GM19455 (cell line): ENCODE results near the gene TSR1.

Source experiments
- ATAC-seq: cut with Tn5 transposase; IDR thresholded peaks from one replicate; pipeline ENCODE4 v1.9.1; 2021; ENCODE audit not compliant: unreplicated experiment

The TSR1 gene

DNA sequence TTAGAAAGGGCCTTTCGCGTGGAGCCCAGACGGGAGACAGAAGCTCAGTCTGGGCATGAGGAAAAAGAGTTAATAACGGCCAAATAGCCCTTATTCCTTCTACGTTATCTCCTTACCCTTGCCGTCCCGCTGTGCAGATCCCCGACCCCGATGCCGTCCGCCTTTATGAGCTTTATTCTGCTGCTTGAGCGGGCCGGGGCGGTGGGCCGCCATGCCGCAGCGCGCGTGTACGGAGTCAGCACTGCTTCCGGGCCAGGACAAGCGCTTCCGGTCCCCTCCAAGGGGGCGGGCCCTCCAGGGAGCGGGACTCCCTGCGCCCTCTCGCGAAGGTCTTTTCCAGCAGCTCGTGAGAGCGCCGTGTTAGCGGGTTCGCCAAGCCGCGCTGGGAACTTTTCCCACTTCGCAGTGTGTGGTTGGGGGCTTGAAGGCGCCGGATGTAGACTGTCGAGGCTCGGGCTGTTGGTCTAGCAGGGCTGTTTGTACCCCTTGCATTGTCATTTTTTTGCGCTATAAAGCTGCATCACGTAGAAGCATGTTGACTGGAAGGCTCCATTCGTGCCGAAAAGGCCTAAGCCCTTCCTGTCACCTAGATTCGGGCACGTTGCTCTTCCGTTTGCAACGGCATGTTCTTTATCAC lies at the start of gene TSR1:
TSR1 (minus strand) TSS at position 243 of the 637 bp plus-strand sequence; CDS start at position 213, 30 bp downstream.
- ATAC-seq: peak; percentile 84

DNA sequence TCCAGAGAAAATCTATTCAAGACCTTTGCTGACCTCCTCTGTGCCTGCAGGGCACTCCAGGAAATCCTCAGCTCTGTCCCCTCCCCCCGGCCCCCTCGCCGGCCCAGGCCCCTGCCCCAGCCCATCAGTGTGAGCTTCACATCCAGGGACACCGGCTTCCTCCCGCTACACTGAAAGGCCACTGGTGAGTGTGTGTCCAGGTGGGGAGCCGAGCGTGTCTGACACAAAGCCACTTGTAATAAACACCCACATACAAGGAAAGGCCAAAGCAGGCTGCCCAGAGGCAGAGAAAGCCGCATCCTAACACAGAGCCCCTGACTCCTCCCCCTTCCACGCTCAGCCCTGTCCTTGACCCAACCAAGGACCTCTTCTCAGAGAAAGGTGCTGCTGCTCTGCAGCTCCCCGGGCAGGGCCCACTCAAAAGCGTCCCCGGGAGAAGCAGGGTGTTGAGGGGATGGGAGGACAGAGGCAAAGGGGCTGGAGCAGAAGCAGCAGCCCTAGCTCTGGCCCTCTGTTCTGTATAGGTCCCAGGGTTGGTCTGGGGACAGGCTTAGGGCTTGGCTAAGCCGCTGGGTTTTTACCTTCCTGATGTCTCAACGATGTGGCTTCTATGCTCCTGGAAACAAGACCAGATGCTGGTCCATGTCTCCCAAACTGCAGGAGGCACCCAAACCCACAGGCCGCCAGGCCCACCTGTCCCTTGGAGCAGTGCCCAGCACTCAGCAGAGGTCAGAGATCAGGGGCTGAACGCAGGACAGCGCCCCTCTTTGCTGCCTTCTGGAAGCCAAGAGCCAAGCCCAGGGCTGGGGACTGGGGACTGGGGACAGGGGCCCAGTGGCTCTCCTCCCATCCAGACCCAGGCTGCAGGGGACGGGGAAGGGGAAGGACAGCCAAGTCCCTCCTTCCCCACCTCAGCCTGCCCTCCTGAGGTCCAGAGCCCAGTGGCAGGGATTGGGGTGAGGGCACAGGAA lies 49.3 kb upstream of the TSR1 start:
- no peak for ATAC-seq

DNA sequence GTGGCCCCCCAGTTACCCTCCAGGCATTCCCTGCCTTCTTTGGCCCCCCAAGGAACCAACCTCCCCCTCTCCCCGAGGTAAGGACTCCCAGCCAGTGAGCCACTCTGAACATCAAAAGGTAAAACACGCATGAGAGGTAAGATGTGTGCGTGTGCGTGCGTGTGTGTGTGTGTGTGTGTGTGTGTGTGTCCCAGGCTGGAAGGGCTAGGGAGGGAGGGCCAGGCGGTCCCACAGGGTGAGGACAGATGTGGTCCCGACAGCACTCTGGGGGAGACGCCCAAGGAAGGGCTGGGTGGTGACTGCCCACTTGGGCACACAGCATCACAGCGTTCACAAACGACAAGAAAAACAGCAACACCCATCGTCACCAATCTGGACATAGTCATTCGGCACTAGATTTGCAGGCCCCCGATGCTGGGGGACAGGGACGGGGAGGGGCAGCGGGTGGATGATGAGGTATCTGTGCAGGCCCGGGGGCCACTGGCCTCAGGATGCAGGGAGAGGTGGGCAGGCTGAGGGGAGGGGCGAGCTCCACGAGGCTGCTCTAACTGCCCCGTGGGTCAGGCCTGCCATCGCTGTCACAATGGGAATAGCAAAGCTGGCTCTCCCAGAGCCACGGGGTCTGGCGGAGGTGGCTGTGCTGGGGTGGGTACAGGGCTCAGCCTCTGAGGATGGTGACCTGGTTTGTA lies 48.3 kb upstream of the TSR1 start:
- ATAC-seq: no peak

DNA sequence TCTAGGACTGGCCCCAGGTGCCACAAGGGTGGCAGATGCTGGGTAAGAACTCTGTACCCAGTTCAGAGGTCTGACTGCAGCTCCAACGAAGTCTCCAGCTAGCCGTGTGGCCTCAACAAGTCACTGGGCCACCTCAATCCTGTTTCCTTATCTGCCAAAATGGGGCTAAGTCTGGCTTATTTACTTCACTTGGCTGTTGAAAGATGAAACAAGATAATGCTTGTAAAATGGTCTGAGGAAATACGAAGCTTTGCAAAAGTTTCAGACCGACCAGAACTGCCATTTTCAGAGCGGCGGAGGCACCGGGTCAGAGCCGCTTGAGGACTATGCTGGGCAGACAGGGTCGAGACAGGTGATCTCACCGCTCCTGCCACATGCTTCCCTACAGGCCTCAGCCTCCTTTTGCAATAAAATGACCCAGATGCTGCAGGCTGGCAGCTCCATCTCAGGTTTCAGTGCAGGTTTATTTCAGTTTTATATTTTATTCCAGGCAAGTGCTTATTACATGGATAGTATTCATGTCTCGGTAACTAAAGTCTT lies 47.4 kb upstream of the TSR1 start:
- no peak for ATAC-seq

DNA sequence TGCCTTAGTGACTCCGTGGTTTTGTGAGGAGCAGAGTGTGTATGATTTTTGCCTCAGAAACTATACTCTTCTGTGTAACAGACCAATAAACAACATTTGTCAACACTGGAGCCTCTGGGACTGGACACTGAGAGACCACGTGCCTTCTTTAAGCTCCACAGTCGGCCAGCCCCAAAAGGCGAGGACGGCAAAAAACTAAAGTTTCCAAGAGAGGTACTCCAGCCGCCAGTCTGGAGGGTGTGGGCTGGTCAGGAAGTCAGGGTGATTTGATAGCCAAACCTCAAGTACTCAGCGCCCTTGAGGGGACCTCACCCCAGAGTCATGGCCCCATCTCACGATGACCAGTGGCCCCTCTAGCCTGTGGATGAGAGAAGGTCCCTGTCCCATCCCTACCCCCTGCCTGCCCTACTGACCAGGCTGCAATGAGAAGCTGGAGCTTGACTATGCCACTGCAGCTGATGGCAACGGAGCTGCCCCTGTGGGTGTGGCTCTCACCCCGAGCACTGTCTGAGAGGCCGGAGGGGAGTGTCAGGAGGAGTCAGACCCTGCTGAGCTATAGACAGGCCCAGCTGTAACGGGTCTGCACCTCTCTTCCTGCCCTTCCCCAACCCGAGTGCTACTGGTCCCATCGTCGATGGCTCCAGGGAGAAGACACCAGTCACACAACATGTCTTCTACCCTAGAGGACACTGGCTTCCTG lies 44.8 kb upstream of the TSR1 start:
- no peak for ATAC-seq

DNA sequence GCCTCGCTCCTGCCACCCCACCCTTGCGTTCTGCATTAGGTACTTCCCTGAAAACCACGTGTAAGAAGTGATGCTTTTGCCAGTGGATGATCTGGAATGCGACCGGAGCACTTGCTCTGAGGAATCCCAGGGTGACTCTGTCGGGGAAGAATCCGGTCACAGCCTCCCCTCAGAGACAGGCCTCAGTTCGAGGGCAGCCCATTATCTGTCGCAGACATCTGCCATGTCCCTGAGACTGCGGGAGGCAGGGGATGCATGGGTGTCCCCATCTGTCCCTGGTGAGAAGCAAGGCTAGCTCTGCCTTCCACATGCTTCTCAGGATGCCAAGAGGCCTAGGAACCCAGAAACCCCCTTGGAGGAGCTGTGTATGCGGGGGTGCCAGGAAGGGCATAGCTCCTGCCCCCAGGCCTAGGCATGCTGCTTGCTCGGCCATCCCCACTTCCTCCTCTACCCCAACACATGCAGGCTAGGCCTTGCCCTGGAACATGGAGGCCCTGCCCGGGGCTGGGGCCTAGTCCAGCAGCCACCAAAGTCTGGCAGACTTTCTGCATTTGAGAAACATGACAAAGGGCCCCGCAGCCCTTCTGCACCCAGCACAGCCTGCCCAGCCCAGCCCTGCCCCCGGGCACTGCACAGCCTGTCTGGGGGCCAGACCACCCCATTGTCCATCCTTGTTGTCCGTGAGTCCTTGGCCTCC lies 44.1 kb upstream of the TSR1 start:
- no peak for ATAC-seq

DNA sequence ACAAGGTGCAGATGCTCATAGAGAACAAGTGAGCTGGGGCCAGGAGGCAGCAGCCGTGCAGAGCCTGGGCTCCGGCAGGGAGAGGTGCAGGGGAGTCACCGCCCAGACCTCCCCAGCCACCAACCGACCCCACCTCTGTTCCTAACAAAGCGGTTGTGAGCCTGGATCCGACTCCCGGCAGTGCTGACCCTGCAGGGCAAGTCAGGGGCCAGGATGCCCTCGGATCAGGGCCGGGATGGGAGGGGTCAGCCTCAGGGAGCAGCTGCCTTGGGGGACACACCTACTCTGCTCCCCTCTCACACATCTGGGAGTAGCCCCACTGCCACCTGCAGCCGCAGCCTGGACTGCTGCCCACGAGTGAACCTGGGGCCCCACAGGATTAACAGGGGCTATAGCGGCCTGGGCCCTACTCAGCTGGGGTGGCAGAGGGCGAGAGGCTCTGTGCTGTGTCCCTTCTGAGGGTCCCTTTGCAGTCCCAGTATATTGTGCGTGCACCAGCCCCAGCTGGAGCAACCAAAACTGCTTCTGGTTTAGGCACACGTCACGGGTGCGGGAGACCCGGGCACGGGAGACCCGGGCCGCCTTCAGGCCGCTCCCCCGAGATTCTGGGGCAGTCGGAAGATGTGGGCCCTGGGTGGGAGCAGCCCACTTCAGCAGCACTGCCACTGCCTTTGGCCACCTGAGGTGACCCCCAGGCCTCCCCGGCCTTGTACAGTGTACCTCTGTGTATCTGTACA lies 43.4 kb upstream of the TSR1 start:
- ATAC-seq: no peak

DNA sequence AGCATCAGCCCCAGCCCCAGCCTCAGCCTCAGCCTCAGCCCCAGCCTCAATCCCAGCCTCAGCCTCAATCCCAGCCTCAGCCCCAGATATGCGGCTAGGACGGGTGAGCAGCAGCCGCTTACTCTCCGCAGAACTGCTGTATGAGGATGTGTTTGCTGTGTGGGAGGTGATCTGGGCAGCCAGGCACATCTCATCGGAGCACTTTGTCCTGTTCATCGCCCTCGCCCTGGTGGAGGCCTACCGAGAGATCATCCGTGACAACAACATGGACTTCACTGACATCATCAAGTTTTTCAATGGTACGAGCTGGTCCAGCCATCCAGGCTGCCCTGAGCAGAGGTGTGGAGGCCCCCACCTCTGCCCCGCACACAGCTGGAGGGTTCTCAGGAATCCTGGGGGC lies 42.6 kb upstream of the TSR1 start:
- no peak for ATAC-seq

DNA sequence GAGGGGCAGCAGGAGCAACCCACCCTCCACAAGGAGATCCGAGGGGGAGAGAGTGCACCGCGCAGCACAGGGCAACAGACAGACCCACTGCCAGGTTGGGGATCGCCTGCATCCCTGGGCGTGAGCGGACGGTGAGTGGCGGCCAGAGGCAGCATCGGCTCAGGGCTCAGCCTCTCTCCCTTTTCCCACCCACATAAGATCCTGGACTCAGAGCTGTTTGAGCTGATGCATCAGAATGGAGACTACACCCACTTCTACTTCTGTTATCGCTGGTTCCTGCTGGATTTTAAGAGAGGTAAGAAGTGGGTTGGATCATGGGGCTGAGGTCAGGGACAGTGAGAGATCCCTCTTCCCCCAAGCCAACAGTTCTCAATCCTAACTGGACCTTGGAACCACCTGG lies 41.4 kb upstream of the TSR1 start:
- no peak for ATAC-seq

DNA sequence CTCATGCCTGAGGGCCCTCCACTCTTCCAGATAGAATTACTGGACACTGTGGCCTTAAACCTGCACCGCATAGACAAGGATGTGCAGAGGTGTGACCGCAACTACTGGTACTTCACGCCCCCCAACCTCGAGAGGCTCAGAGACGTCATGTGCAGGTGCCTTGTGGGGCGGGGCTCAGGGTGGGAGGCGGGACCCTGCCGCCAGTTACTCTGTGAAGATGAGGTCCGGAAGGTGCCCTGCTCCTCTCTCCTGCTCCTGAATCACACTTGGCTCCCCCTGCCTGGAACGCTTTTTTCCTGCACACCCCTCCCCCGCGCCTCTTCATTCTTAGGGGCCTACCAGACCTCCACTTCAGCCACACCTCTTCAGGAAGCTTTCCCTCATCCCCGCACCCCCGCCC lies 39.9 kb upstream of the TSR1 start:
- no peak for ATAC-seq

DNA sequence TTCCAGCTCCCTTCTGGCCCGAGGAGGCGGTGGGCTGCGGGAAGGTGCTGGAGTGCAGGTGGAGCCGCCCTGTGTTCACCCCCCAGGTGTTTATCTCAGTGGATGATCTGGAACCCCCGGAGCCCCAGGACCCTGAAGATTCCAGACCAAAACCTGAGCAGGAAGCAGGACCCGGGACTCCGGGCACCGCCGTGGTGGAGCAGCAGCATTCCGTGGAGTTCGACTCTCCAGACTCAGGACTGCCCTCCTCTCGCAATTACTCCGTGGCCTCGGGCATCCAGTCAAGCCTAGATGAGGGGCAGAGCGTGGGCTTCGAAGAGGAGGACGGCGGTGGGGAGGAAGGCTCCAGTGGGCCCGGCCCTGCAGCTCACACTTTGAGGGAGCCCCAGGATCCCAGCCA lies 39.1 kb upstream of the TSR1 start:
- no peak for ATAC-seq

DNA sequence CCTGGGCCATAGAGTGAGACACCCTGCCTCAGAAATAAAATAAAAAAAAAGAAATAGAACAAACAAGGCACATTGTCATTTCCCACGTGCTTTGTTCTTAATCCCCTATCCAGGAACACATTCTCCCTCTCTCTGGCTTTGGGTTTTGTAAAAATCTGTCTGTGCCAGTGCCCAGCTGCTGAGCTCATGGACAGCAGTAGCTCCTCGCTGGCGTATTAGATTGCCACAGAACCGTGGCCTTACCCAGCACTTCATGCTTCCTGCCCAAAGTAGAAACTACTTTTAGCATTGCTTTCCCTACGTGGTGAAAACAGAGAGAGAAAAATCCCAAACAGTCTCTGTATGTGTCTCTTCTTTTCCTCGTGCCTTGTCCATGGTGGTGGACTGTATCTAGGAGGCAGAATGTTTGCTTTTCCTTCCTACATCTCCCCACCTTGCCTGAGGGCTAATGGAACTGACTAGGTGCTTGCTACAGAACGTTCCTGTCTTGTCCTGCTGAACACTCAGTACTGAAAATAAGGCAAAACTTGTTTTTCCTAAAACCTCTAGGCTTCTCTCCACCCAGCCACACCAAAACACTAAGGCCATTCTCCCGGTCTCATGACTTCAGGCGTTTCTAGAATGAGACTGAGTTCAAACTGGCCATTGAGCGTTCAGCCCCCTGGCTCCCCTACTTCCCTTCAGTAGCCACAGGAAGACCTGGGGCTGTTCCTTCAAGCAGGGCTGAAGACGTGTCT lies 38.5 kb upstream of the TSR1 start:
- no peak for ATAC-seq

DNA sequence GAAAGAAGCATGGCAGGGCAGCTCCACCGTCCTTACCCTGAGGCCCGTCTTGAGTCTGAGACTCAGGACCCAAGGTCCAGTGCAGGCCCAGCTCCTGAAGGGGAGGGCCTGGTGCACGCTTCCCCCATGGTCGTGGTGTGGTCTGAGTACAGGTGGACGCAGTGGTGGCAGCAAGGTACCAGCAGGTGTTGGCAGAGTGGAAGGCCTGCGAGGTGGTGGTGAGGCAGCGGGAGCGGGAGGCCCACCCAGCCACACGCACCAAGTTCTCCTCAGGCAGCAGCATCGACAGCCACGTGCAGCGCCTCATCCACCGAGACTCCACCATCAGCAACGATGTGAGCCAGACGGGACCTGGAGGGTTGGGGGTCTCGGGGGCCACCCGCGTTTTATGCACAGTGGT lies 36.9 kb upstream of the TSR1 start:
- ATAC-seq: no peak

DNA sequence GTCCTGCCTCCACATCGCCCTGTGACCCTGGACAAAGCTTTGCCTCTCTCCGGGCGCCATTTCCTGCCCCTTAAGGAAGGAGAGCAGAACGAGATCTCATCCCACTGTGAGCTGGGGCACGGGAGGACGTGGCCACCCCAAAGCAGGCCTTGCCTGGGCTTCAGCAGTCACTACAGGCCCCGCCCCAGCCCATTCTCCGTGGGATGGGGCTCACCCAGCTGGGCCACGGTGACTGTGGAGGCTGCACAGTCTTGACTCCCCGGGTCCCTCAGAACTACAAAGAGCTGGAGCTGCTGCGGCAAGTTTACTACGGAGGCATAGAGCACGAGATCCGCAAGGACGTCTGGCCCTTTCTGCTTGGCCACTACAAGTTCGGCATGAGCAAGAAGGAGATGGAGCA lies 36.4 kb upstream of the TSR1 start:
- no peak for ATAC-seq

DNA sequence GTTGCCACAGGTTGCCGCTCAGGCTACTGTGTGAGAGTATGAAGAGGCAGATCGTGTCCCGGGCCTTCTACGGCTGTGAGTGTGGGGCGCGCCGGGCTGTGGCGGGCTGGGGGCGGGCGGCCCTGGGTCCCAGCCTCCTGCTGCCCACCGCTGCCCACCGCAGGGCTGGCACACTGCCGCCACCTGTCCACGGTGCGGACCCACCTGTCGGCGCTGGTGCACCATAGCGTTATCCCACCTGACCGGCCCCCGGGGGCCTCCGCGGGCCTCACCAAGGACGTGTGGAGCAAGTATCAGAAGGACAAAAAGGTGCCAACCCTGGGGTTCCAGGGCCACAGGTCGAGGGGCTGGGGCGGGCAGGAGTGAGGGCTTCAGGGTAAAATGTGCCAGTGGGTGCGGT lies 35.9 kb upstream of the TSR1 start:
- ATAC-seq: no peak

DNA sequence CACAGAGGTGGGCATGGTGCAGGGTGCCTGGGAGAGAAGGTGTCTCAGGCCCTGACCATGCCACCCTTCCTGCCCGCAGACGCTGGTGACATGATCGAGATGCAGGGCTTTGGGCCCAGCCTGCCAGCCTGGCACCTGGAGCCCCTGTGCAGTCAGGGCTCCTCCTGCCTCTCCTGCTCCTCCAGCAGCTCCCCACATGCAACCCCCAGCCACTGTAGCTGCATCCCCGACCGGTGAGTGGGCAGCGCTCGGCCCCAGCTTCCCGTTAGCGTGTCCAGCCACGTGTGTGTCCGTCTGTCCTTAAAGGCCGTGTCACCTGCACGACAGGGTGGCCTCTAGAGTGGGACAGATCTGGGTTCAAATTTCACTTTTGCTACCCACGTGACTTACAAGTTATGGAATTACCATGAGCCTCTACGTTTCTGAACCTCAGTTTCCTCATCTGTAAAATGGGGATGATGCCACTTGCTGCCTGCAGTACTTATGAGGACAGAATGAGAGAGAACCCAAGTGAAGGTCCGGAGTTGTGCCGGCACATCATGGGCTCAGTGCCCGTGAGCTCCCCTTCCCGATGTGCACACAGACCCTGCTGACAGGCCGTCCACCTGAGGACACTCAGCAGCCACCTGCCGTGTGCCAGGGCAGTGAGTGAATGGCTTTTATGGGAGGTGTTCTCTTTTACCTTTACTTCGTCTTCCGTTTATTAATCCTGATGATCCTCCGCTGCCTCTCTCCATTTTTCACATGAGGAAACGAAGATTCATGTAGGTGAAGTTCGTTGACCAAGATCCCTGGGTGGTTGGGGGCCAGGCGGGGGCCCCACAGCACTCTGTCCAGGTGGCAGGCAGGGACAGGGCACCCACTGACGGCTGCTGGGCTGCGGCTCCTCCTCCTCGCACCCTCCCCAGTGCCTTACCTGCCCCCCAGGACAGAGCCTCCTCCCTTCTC lies 35.2 kb upstream of the TSR1 start:
- ATAC-seq: no peak

DNA sequence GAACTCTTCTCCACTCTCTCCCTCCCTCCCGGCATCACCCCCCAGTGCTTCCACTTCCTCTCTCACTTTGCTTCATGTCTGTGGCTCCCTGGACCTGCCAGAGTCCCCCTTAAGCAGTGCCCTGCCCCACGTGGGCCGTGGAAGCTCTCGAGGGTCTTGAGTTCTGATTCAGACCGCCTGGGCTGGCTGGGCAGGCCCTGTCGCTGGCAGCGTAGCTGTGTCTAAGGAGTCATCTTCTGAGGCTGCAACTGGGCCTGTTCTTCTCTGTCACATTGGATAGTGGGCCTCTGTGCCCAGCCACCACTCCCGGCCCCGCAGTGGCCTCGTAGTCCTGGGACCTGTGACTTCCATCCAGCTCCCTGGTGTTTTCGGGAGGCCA lies 33.9 kb upstream of the TSR1 start:
- no peak for ATAC-seq
